ENCODE data around the gene PRKCB.
"Not testable (repeated sequence)": the region's sequence is repeated elsewhere in the genome, so short reads cannot be mapped to it uniquely, and the experiment has no call there.

Gene PRKCB

DNA sequence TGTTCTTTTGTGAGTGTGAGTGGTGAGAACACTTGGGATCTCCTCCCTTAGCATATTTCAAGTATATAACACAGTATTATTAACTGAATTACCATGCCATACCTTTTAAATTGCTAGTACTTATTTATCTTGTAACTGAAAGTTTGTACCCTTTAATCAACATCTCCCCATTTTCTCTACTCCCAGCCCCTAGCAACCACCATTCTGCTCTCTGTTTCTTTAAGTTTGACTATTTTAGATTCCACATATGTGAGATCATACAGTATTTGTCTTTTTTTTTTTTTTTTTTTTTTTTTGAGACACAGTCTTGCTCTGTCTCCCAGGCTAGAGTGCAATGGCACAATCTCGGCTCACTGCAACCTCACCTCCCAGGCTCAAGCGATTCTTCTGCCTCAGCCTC lies 302.8 kb downstream of the PRKCB start:
- DNase-seq = no peak

DNA sequence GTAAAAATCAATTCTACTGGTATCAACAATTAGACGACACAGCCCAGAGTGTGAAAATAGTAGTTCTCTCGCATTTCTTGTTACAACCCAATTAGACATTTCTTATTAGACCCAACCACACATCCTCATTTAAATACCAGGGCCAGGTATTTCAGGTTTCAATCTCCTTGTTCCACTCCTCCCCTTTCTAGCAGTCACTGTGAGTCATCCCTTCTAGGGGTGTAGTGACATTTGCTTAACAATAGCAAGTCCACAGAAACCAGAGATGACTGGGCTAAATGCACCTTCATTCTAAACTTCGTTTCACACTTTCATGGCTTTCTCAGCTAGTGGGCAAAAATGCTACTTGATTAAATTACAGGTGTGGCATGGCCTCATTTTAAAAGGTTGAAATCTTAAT lies 303.5 kb downstream of the PRKCB start:
- no peak for DNase-seq

DNA sequence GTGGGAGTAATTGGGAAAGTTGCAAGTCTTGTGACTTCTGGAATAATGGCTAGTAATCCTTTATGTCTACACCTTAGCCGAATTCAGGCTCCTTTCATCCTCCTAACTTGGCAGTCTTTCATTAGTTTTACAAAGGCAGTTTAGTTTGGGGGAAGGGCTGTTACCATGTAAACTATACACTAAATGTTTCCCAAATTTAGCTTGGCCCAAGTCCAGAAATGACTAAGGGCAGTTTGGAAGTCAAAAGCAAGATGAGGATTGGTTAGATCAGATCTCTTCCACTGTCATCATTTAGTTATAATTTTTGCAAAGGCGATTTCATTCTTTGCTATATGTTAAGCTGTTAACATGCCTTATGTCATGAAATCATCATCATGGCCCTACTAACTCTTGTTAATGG lies 304.9 kb downstream of the PRKCB start:
- DNase-seq = no peak

DNA sequence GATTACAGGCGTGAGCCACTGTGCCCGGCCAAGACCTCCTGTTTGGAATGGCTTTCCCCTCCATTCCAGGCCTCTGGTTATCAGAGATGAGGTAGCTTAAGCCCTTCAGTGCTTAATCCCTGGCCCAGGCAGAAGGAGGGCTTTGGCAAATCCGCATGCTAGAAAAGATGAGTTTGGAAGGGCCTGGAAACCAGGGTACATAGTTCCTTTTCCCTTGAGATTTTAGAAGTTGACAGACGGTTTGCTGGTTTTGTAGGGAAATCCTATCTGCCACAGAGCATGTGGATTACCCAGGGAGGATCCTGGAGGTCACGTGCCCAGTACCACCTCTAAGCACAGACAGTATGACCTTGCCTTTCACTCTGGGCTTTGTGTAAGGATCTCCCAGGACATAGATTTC lies 305.7 kb downstream of the PRKCB start:
- DNase-seq = no peak

DNA sequence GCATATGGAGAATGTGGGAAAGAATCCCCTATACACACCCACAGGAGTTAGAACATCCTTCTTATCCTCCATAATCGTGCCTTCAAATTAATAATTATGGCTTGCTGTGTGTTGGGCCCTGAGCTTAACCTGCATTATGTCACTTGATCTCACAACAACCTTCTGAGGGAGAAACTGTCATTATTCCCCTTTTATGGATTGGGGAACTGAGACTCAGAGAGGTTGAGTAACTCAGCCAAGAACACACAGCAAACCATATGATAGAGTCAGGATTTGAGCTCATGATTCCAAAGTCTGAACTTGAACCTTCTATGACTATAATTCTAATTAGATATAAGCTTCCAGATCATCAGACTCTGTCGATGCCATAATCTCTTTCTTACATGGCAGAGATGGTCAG lies 306.1 kb downstream of the PRKCB start:
- DNase-seq = no peak

DNA sequence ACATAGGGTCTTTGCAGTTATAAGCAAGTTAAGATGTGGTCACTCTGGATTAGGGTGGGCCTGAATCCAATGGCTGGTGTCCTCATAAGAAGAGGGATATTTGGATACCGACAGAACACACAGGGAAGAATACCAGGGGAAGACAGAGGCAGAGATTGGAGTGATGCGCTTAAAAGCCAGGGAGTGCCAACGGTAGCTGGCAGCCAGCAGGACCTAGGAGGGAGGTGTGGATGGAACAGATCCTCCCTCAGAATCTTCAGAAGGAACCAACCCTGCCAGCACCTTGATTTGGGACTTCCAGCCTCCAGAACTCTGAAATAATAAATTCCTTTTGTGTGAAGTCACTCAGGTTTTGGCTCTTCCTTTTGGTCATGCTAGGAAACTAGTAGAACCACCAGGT lies 310.1 kb downstream of the PRKCB start:
- no peak for DNase-seq

DNA sequence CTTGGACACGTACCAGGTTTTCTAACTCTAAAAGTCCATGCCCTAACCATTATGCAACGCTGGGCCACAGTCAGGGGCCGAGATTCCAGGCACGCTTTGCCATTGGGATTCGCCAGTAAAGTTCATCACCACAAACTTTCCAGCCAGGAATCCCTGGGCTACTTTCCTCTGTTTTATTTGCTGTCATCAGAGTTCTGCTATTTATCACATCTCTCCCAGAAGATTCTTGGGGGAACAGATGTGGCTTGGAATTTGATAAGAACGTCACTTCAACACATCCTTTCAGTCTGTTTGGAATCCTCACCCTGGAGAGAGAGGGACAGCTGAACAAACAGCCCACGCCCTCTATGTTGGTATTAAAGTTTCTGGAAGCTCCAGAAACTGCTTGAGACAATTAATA lies 310.7 kb downstream of the PRKCB start:
- DNase-seq = no peak

DNA sequence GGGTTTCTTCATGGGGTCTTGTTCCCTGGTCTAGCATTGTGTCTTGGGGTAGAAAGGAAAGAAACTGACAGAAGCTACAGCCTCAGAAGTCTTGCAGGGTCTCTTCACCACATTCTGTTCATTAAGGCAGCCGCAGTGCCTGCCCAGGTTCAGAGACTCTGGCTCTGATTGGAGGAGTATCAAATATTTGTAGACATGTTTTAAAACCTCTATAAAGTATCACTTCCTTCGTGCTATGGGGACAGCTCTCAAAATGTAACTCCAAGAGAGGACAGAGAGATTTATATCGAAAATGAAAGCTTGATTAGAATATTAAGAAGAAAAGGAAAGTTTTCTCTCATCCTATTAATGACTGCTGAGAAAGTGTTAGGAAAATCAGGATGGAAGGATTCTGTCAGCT lies 313.3 kb downstream of the PRKCB start:
- no peak for DNase-seq

DNA sequence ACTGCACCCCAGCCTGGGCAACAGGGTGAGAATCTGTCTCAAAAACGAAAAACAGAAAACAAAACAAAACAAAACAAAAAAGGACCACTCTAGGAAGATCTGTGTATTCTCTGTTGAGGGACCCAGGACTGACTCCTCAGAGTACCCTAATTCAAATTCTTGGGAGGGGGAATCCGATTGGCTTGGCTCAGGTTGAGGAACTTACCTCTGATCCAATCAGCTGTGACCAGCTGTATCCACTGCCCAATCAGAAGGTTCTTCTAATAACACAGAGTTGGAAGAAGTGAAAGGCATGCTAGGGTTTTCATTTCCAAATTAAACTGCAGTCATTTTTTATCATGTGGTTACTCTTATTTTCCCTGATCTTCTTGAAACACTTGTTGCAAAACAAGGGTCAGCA lies 314.5 kb downstream of the PRKCB start:
- no peak for DNase-seq

DNA sequence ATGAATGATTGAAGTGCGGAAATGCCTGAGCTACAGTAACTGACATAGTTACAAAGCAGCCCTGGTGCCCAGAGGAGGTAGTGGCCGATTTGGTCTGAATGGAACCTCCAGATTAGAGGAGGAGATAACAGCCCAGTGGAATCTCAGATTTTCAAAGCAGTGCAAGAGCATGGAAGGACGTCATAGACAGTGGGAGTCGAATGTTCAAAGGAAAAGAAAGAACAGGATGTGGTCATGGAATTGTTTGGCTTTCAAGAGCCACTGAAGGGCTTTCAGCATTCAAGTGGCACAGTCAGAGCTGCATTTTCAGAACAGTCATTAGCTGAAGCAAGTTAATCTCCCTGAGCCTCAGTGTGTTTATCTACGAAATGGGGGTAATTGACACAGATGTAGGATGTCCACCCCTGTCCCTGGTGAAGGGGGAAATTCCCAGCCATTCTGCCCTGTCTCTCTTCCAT lies 315.7 kb downstream of the PRKCB start:
- DNase-seq = no peak

DNA sequence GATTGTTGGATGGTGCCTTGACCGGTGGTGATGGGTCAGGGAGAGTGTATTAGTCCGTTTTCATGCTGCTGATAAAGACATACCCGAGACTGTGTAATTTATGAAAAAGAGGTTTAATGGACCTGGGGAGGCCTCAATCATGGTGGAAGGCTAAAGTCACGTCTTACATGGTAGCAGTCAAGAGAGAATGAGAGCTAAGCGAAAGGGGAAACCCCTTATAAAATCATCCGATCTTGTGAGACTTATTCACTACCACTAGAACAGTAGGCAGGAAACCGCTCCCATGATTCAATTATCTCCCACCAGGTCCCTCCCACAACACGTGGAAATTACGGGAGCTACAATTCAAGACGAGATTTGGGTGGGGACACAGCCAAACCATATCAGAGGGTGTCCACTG lies 316.3 kb downstream of the PRKCB start:
- DNase-seq = not testable (repeated sequence)

DNA sequence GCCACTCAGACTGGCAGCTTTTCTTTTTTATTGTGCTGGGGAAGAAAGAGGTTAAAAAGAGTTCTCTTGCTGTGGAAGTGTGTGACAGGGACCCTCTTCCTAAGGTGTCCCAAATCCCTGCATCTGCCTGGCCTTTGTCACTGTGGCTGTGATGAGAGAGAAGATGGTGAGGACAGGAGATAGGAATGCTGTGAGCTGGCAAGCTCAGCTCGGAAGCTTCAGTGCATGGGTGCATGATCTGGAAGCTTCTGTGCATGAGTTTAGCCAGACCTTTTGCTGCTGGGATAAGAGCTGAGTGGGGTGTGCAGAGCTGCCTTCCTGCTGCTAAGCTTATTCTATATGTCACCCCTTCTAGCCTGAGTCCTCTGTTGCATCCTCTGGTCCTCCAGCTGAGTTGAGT lies 317.0 kb downstream of the PRKCB start:
- DNase-seq = no peak

DNA sequence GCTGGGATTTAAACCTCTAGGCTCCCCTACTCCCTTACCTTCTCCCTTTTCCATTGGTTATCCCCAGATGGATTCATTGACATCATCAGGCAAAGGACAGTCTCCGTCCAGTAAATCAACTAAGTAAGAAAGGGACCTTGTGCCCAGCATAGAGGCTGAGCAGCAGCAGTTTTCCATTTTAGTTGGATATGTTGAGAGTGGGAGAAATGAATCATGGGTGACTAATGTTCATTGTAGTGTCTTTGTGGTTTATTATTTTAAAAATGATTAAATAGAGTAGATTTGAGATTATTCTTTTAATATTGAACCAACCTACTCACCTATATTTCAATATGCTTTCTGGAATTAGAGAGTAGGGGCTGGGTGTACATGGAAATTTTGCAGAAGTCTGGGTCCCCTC lies 321.0 kb downstream of the PRKCB start:
- DNase-seq = no peak

DNA sequence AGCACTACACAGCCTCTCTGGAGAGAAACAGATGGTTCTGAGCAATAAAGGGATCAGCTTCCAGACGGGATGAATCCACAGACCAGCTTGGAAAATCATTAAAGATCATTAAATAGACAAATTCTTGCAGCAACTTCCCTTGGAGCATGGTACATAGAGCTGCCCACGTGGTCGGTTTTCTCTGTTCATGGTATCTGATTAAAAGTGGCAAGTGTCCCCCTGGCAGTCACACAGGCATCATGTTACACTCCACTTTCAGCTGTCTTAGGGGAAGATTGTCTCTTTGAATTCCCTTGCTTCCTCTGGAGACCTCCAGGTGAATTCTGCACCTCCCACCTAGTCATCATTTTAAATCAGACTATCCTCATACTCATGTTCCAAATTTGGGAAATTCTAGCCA lies 328.2 kb downstream of the PRKCB start:
- DNase-seq = no peak

DNA sequence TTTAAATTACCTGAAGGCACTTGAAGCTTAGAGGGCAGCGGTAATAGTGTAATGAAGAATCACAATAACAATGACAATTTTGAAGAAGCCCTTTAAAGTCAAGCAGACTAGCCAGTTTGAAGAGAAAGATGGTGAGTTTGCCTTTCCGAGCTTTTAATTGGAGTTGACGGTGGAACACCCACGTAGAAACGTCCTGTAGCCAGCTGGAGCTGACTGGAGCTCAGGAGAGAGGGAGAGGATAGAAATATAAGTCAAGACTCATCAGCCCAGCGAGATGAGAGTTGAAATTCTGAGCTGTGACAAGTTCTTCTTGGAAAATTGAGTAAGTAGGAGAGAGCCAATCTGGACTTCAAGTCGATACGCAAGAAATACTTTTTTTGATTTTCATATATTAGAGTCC lies 328.6 kb downstream of the PRKCB start:
- no peak for DNase-seq

DNA sequence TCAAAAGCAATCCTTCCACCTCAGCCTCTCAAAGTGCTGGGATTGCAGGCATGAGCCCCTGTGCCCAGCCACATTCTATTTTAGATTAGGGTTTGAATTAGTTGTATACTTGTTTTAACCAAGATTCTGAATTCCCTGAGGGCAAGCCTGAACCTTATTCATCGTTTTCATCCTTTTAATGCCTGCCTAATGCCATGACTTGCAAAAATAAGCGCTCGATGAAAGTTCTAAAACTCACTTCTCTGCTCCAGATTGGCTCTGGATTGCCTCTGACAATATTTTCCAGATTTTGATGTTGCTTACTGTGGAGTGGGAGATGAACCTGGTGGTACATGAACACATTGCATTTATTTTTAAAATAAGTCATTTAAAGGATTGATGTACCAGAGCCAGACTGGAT lies 329.5 kb downstream of the PRKCB start:
- DNase-seq = no peak

DNA sequence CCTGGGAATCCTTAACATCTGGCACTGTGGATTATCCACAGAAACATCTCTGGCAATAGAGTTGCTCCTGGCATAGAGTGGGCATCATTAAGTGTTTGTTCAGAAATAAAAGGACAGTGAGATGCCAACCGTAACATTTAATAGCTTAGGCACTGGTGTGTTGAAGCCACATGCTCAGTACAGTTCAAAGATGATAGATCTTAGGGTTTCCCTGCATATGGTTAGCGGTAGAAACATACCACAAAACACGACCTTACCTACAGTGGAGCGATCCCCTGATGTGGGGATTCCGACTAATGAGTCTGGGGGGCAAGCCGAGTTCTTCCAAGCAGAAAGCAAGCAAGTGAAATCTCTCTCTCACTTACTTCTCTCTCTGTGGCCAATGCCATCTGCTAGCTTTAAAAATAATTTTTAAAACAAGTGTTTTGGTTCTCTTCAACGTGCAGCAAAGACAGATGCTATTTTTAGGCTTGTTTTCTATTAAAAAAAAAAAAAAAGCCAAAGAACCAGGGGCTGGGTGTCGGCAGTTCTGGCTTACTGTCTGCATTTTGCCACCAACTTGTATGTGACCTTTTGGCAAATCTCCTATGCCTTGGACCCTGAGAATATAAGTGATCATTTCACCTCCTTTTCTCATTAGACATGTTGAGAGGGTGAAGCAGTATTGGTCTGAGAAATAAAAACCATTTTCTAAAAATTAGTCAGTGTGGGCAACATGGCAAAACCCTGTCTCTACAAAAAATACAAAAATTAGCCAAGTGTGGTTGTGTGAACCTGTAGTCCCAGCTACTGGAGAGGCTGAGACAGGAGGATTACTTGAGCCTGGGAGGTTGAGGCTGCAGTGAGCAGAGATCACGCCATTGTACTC lies 331.1 kb downstream of the PRKCB start:
- no peak for DNase-seq

DNA sequence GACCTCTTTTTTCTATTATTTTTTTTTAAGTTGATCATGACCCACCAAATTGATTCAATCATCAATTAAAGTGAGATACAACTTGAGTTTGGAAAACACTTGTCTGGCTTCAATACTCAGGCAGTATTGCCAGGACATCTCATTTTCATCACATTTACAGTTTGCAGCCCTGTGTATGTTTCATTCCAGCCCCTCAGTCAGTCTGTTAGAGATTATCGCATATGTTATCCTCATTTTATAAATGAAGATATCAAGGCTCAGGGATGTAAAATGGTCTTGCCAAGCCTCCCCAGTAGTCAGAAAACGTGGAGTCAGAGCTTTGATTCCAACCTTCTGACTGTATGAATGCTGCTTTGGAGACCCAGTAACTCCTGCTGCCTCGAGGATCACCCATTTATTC lies 333.1 kb downstream of the PRKCB start:
- DNase-seq = no peak

DNA sequence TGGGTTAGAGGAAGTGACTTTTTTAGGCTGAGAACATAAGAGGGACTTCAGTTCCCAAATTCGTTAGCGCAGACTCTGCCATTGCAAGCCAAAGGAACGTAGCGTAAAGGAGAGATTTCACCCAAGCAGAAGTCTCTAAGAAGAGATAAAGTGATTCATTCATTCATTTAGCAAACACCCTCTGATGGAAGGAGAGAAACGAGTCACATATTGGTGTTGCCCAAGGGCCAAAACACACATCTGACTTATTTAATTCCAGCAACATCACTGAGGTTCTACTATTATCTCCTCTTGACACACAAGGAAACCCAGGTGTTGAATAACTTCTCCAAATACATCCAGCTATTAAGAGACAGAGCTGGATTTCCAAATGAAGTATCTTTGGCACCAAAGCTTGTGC lies 334.6 kb downstream of the PRKCB start:
- DNase-seq = no peak

DNA sequence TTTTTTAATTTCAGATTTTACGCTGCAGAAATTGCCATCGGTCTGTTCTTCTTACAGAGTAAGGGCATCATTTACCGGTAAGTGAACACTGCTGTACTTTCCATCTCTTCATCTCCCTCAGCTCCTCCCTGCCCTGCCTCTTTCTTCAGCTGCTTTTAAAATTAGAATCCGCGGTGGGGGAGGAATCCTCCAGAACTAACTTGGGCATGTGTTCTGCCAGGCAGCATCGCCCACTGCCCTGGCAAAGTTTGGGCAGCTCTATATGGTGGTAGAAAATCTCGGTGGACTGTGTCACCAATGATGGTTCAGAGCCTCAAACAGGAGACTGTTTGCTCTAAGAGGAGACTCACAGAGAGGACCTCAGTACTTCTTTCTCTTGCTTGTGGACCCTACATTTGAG lies 338.7 kb downstream of the PRKCB start:
- no peak for DNase-seq

DNA sequence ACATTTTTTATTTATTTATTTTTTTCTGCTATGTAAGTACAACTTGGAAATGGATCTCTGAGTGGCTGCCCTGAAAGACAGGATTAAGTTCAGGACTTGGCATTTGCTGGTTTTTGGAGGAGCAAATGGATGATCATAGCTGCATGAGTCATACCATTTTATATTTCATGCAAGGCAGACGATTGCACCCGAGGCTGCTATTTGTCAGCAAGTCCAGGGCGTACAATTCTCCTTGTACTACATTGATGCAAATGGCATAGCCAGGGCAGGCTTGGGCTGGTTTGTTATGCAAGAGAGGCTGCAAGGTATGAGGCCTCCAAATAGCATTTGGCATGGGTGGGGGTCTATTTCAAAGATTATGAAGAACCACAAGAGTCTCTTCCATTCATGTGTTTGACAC lies 339.2 kb downstream of the PRKCB start:
- DNase-seq = no peak

DNA sequence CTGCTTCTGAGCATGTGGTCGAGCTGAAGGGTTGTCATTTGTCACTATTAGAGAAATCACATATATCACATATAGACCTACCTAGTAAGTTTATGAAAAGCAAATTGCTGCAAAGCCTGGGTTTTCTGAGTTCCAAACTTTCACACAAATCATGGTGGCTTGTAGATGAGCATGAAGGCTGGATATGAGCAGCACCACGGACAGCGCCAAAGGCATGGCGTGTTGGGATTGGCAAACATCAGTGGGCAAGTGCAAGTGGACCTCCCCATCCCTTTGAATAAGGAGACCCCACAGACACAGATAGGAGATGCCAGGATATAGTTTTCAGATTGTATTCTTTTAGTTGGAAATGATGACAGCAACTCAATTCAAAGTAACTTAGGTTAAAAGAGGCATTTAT lies 342.7 kb downstream of the PRKCB start:
- no peak for DNase-seq

DNA sequence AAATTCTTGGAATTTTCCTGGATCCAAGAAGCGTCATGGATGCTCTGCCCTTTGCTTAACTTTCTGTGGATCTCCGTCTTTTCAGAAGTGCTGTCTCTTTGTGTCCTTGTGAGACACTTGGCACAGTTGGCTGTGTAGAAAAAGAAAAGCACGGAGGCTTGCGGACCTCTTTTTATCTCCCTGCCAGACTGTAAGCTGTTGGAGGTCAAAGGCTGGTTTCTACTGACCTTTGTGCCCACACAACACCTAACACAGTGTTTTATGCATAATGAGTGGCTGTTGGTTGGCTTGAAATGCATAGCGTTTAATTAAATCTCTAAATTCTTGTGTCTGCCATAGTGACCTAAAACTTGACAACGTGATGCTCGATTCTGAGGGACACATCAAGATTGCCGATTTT lies 344.7 kb downstream of the PRKCB start:
- DNase-seq = no peak

DNA sequence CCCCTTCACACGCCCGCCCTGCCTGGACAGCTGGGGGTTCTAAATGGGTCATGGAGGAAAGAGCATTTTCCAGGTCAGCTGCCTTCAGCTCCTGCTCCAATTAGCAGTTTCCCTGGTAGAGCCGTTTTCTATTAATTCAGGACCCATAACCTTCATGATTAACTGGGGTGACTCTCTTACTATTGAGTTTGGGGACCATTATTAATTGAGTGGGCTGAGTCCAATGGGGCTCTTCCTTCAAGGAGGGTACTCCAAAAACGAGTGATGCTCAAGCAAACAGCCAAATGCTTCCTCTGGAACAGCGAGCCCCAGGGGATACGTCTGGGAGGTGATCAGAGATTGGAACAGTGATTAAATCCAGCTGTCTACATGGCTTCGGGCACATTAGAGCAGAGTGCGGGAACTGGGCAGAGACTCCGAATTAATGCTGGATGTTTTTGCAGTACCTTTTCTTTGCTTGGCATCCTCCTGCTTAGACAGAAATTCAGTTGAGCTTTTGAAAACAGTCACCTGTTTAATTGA lies 352.3 kb downstream of the PRKCB start:
- no peak for DNase-seq

DNA sequence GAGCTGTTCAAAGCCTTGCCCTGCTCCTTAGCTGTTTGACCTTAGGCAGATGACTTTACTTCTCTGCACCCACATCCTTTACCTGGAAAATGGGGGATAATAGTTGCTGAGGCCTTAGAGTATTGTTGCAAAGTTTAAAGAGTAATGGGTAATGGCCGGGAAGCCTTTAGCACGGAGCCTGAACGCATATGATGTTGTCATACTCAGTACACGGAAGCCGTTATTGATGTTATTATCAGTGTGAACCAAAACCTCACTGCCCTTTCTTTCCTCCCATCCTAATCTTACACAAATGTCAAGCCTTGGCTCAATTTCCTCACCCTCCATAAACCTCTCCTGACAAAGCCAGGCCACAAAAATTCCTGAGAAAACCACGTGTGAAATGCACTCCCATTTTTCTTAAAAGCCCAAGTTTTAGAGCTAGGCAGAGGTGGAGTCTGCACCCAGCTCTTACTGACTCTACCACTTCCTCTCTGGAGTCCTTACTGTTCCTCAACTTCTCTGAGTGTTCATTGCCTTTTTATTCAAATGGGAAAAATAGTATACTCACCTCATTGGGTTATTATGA lies 353.1 kb downstream of the PRKCB start:
- no peak for DNase-seq

Data from NCI-H1417 treated with DMSO at 0.1 percent for 48 hours (cell line).